Stimulated activated CD4-positive, alpha-beta T cell treated with anti-CD3 and anti-CD28 coated beads, Interleukin-15, amount 100 ng/mL, for 24 hours (primary cell): ENCODE results near the gene EPB41L1.
A peak's percentile ranks its signal among the peaks of the same experiment; 100 is the strongest.

Experiments used
- DNase-seq: peaks from one replicate; pipeline ENCODE4 v3.0.0-alpha.2; 2020

EPB41L1 gene

GRCh38 chr20:36266189-36266588 is 111.6 kb downstream of the EPB41L1 start:
- no peak for DNase-seq

- DNase-seq: no peak
These were observed 113.3 kb downstream of the EPB41L1 start for GRCh38 chr20:36267605-36268381.

- no peak for DNase-seq
These were observed 114.2 kb downstream of the EPB41L1 start for GRCh38 chr20:36268440-36269342.

- DNase-seq: no peak
These were observed 115.0 kb downstream of the EPB41L1 start for GRCh38 chr20:36269507-36269906.

GRCh38 chr20:36270744-36271638 is 116.5 kb downstream of the EPB41L1 start:
- no peak for DNase-seq

GRCh38 chr20:36271639-36272546 is 117.4 kb downstream of the EPB41L1 start:
- no peak for DNase-seq

GRCh38 chr20:36272547-36273220 is 118.1 kb downstream of the EPB41L1 start:
- no peak for DNase-seq

- DNase-seq: peak; percentile 20
These were observed 119.1 kb downstream of the EPB41L1 start for GRCh38 chr20:36273414-36274180.

- DNase-seq: no peak
These were observed 119.8 kb downstream of the EPB41L1 start for GRCh38 chr20:36274181-36274841.

- no peak for DNase-seq
These were observed 120.5 kb downstream of the EPB41L1 start for GRCh38 chr20:36275011-36275410.

GRCh38 chr20:36275441-36276189 is 121.1 kb downstream of the EPB41L1 start:
- DNase-seq: no peak

- no peak for DNase-seq
These were observed 123.0 kb downstream of the EPB41L1 start for GRCh38 chr20:36277546-36277945.

GRCh38 chr20:36279362-36279761 is 124.8 kb downstream of the EPB41L1 start:
- no peak for DNase-seq

GRCh38 chr20:36279776-36280175 is 125.2 kb downstream of the EPB41L1 start:
- no peak for DNase-seq

GRCh38 chr20:36281785-36282380 is 127.3 kb downstream of the EPB41L1 start:
- DNase-seq: no peak
